ENCODE data around the gene INO80D. TPM values are rescaled to one million over a fixed set of nuclear protein-coding genes. Genes with fewer than 3 reads are reported as not detected.

Gene INO80D
- total and polyA plus RNA-seq, 2 of the 13 experiments (the other 11 are each of a cell fraction or from before 2014, with no cell fraction given) = 7.6 to 7.9 TPM

DNA sequence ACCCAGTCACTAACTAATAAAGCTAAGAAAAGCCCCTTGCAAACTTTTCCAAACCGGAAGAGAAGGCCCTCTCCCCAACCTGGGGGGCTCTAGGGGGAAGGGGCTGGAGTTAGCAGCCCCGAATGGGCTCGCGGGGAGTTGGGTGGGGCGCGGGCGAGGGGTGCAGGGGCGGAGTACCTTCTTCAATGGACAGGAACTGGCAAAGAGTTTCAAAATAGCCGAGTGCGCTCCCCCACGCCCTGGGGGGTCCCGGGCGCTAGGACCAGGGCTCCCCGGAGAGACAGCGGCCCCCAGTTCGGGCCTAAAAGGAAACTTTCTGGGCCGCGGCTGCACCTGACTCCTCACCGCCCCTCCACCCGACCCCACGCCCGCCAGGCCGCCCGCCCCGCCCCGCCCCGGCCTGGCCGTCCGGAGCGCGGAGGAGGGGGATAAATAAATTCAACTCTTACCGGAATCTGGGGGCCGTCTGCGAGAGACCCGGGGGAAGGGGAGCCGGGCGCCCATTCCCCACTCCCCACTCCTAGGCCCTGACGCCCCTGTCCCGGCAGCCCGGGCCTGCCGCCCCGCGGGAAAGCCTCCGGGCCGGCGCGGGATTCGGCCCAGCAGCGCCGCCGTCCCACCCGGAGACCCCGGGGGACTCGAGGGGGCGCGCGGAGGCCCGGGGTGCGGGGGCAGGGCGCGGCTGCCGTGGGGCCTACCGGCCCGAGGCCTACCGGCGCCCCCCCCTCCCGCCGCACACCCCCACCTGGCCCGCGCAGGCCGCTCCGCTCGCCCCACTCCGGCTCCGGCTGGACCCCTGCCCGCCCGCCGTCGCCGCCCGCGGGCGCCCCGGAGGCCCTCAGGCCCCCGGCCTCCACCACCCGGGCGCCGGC is 868 bp downstream of the INO80D start (continued):
- TF ChIP-seq ZFY (CRISPR knock-in tag; IDR thresholded peaks at IDR 0.05) (0 out of 2 replicates have a peak, but pooled peaks have one; percentile 88), NCOR1 (IDR thresholded peaks at IDR 0.05; ENCODE audit: borderline replicate concordance, low read length) (no peak), NFKB2 (CRISPR knock-in tag; IDR thresholded peaks at IDR 0.05; ENCODE audit: borderline replicate concordance) (peak; percentile 60; the same call in 1 of the 2 replicates), PTBP1 (IDR thresholded peaks at IDR 0.05; ENCODE audit: low read depth, low read length, poor library complexity, severe bottlenecking) (no peak), CENPT (CRISPR knock-in tag; IDR thresholded peaks at IDR 0.05; ENCODE audit: low read depth) (0 out of 2 replicates have a peak, but pooled peaks have one; percentile 31), ZNF570 (CRISPR knock-in tag; IDR thresholded peaks at IDR 0.05; ENCODE audit: borderline replicate concordance) (no peak), ZNF232 (CRISPR knock-in tag; IDR thresholded peaks at IDR 0.05; ENCODE audit: borderline replicate concordance) (no peak; the same call in 1 of the 2 replicates), ZNF367 (CRISPR knock-in tag; IDR thresholded peaks at IDR 0.05; ENCODE audit: borderline replicate concordance) (no peak; the same call in 1 of the 2 replicates), ZNF841 (CRISPR knock-in tag; IDR thresholded peaks at IDR 0.05; ENCODE audit: borderline replicate concordance) (0 out of 2 replicates have a peak, but pooled peaks have one; percentile 30), ZNF17 (CRISPR knock-in tag; IDR thresholded peaks at IDR 0.05) (no peak), CBX2 (IDR thresholded peaks at IDR 0.05; ENCODE audit: low read depth, low read length) (no peak), CBX2 (CRISPR knock-in tag; IDR thresholded peaks at IDR 0.05; ENCODE audit: low read depth) (no peak)
- TF ChIP-seq, protein P1, sequence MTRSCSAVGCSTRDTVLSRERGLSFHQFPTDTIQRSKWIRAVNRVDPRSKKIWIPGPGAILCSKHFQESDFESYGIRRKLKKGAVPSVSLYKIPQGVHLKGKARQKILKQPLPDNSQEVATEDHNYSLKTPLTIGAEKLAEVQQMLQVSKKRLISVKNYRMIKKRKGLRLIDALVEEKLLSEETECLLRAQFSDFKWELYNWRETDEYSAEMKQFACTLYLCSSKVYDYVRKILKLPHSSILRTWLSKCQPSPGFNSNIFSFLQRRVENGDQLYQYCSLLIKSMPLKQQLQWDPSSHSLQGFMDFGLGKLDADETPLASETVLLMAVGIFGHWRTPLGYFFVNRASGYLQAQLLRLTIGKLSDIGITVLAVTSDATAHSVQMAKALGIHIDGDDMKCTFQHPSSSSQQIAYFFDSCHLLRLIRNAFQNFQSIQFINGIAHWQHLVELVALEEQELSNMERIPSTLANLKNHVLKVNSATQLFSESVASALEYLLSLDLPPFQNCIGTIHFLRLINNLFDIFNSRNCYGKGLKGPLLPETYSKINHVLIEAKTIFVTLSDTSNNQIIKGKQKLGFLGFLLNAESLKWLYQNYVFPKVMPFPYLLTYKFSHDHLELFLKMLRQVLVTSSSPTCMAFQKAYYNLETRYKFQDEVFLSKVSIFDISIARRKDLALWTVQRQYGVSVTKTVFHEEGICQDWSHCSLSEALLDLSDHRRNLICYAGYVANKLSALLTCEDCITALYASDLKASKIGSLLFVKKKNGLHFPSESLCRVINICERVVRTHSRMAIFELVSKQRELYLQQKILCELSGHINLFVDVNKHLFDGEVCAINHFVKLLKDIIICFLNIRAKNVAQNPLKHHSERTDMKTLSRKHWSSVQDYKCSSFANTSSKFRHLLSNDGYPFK (CRISPR knock-in tag; IDR thresholded peaks at IDR 0.05; ENCODE audit: borderline replicate concordance) = peak; percentile 20; the same call in 1 of the 2 replicates
- TF ChIP-seq, protein P2, sequence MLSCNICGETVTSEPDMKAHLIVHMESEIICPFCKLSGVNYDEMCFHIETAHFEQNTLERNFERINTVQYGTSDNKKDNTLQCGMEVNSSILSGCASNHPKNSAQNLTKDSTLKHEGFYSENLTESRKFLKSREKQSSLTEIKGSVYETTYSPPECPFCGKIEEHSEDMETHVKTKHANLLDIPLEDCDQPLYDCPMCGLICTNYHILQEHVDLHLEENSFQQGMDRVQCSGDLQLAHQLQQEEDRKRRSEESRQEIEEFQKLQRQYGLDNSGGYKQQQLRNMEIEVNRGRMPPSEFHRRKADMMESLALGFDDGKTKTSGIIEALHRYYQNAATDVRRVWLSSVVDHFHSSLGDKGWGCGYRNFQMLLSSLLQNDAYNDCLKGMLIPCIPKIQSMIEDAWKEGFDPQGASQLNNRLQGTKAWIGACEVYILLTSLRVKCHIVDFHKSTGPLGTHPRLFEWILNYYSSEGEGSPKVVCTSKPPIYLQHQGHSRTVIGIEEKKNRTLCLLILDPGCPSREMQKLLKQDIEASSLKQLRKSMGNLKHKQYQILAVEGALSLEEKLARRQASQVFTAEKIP (CRISPR knock-in tag; IDR thresholded peaks at IDR 0.05; ENCODE audit: borderline replicate concordance) = no peak
- TF ChIP-seq, protein P3, sequence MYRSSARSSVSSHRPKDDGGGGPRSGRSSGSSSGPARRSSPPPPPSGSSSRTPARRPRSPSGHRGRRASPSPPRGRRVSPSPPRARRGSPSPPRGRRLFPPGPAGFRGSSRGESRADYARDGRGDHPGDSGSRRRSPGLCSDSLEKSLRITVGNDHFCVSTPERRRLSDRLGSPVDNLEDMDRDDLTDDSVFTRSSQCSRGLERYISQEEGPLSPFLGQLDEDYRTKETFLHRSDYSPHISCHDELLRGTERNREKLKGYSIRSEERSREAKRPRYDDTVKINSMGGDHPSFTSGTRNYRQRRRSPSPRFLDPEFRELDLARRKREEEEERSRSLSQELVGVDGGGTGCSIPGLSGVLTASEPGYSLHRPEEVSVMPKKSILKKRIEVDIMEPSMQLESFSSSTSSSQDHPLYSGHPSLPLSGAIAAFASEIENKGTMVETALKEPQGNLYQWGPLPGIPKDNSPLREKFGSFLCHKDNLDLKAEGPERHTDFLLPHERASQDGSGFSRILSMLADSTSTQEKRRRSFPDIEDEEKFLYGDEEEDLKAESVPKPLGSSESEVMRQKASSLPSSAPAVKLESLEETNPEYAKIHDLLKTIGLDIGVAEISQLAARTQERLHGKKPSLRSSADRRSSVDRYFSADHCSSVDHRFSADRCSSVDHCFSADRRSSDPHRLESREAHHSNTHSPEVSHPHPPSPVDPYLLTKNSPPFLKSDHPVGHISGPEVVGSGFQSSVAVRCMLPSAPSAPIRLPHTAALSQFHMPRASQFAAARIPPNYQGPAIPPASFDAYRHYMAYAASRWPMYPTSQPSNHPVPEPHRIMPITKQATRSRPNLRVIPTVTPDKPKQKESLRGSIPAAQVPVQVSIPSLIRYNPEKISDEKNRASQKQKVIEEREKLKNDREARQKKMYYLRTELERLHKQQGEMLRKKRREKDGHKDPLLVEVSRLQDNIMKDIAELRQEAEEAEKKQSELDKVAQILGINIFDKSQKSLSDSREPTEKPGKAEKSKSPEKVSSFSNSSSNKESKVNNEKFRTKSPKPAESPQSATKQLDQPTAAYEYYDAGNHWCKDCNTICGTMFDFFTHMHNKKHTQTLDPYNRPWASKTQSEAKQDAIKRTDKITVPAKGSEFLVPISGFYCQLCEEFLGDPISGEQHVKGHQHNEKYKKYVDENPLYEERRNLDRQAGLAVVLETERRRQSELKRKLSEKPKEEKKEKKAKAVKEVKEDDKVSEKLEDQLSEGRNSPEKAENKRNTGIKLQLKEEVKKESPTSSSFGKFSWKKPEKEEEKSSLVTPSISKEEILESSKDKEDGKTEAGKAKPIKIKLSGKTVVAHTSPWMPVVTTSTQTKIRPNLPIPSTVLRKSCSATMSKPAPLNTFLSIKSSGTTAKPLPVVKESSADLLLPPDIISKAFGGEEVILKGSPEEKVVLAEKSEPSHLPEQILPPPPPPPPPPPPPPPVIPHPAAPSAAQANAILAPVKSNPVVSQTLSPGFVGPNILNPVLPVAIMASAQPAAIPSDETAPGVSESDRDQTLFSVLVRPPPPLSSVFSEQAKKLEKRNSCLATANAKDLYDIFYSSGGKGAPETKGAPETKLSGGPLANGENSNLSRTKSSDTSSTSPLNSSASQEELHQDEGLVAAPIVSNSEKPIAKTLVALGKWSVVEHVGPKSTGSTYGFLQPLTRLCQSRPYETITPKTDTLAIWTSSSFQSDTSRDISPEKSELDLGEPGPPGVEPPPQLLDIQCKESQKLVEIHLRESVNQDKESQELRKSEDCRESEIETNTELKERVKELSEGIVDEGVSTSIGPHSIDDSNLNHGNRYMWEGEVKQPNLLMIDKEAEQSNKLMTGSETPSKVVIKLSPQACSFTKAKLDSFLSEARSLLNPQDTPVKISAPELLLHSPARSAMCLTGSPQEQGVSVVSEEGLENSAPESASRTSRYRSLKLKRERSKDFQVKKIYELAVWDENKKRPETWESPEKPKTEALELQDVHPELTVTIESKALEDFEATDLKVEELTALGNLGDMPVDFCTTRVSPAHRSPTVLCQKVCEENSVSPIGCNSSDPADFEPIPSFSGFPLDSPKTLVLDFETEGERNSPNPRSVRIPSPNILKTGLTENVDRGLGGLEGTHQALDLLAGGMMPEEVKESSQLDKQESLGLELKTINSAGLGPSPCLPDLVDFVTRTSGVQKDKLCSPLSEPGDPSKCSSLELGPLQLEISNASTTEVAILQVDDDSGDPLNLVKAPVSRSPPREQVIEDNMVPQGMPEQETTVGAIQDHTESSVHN (CRISPR knock-in tag; IDR thresholded peaks at IDR 0.05) = no peak

Data from HepG2 (cell line).